ENCODE data around the gene CDKAL1.

CDKAL1 gene

DNA sequence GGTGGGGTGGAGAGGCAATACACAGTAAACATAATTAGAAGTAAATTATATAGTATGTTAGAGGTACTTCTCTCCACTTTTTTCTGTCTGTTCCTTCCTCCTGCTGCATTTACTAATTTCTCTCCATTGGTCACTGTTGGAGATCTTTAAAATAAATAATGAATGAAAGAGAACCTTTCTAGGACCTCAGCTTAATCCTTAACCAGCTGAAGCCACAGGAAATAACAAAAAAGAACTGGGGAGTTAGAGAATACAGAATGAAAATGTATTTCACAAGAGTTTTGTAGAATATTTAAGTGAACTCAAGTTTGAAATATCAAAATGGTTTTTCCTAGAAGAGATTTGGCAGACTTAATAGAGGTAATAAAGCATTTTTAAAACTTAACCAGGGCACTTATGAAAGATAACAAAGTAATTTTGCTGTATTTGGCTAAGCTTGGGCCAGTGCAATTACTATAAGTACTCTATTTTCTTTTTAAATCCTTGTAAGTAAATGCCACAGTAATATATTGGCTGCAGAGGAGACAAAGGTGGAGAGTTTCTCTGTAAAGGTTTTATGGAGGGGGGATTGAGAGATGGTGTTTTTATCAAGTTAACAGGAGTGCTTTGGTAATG lies 405.0 kb downstream of the CDKAL1 start:
- no peak for DNase-seq

DNA sequence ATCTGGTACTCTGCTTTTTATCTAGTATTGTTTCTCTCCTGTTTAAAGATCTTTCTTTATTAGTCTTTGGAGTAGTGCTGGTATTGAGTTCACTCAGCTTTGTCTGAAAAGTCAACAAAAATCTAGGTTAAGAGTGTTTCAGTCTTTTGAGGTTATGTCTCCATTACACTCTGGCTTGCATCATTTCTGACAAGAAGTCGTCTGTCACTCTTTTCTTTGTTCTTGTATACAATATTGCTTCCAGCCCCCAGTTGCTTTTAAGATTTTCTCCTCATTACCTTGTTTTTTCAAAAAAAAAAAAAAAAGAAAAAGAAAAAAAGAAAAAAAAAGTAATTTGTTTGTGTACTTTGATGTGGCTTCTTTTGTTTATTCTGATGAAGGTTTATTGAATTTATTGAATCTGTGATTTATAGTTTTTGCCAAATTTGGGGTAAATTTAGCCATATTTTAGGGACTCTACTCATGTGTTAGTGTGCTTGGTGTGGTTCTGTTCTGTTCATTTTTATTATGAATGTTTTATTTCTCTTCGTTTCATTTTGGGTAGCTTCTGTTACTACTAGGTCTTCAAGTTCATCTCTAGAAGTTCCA lies 408.9 kb downstream of the CDKAL1 start:
- no peak for DNase-seq

DNA sequence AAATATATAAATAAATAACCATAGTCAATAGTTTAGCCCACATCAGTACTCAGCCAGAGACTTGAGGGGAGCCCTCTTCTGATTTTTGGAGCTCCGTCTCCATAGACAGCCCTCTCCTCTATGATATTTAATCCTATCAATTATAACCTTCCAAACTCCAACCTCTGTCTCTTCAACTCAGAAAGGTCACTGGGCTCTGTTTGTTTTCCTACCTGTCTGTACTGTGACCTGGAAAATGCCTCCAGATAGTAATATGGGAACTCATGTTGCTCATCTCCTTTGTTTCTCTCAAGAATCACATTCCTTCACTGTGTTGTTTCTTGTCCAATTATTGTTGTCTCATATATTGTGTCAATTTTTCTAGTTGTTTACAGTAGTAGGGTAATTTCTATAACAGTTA lies 409.7 kb downstream of the CDKAL1 start:
- no peak for DNase-seq

DNA sequence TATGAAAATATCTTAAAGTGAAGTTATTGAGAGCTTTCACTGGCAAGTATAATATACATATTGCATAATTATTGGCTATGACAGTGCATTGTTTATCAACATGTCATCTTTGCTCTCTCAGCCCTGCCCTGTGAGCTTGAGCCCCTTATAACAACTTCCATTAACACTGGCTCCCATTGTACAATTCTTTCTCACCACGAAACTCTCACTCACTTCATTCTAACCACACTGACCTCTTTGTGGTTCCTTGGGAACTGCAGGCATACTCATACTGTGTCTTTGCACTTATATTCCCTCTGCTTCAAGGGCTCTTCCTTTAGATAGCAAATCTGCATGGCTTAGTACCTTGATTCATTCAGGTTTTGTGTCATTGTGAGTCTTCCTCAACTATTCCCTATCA lies 411.8 kb downstream of the CDKAL1 start:
- no peak for DNase-seq

- DNase-seq: no peak
Measured at GRCh38 chr6:20946890-20947289, 412.6 kb downstream of the CDKAL1 start.

DNA sequence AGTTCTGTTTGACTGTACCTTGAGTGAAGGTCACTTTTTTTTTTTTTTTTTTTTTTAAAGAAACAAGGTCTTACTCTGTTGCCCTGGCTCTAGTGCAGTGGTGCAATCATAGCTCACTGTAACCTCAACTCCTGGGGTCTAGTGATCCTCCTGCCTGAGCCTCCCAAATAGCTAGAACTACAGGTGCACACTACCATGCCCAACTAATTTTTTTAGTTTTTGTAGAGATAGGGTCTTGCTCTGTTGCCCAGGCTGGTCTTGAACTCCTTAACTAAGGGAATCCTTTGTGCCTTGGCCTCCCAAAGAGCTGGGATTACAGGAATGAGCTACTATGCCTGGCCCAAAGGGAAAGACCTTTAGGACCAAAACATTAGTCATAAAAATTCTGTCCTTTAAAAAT lies 413.7 kb downstream of the CDKAL1 start:
- DNase-seq: no peak

GRCh38 chr6:20948556-20948955 lies 414.3 kb downstream of the CDKAL1 start:
- peak; percentile 77 for DNase-seq

GRCh38 chr6:20949138-20949537 lies 414.9 kb downstream of the CDKAL1 start:
- DNase-seq: no peak

GRCh38 chr6:20952699-20953474 lies 418.6 kb downstream of the CDKAL1 start:
- peak; percentile 44 for DNase-seq

GRCh38 chr6:20954315-20954714 lies 420.1 kb downstream of the CDKAL1 start:
- DNase-seq: peak; percentile 66

GRCh38 chr6:20955131-20955530 lies 420.9 kb downstream of the CDKAL1 start:
- DNase-seq: no peak

DNA sequence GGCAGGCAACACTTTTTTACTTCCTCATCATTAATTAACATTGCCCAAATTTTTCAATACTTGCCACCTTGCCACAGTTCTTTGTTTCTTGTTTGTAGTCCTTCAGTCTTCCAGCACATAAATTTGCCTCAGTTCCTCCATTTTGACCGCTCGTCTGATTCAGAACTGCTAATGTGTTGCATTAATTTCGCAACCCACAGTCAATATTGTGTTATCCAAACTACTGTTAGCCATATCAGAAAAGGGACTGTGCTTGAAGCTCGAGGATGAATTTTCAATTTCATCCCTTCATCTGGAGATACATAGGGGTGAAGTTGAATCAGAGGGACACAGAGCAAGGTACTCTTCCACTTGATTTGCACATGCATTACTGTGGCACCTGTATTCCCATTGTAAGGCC lies 421.5 kb downstream of the CDKAL1 start:
- DNase-seq: no peak

- no peak for DNase-seq
Measured at GRCh38 chr6:20960067-20960466, 425.8 kb downstream of the CDKAL1 start.

DNA sequence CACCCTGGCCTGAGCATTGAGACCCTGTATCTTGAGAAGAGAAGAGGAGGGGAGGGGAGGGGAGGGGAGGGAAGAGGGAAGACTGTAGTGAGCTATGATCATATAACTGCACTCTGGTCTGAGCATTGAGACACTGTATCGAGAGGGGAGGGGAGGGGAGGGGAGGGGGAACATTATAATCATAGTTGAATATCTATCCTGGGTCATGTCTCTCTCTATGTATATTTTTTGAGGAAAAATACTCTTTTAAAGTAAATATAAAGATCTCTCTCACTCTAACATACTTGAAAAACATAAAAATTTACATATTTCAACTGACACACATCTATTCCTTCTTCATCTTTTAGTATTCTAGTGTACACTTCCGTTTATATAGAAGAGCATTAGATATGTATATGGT lies 431.0 kb downstream of the CDKAL1 start:
- DNase-seq: no peak

DNA sequence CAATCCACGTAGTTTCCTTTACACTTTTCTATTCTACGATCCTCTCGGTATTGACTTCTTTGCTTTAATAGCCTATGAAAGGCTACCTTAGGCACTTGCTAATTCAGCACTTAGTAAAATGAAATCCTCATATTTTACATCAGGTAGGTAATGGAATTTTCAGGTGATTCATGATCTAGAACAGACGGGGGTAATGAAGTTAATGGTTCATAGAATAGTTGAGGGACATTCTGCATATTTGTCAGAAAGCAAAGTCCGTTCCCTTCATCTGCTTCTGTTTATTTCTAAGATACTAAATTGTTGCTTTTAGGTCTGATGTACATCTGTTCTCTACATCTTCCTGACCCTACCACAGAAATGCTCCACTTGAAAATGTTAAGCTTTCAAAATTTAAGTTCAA lies 431.7 kb downstream of the CDKAL1 start:
- no peak for DNase-seq

DNA sequence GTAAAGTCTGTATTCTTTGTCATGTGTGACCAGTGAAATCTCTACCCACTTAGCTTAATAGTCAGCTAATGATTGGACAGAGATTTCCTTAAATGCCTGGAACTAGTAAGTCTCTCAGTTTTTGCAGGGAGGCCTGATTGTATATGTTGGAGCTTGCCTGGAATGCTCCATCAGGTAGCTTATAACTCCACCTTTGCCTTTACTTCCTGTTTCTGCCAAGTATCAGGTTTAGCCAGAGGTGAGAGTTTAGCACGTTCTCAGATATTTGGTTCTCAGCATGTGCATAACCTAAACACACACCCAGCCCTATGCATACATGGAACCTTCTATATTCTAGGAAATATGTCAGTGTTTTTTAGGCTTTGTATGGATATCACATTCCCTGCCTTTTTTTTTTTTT lies 435.3 kb downstream of the CDKAL1 start:
- no peak for DNase-seq

DNA sequence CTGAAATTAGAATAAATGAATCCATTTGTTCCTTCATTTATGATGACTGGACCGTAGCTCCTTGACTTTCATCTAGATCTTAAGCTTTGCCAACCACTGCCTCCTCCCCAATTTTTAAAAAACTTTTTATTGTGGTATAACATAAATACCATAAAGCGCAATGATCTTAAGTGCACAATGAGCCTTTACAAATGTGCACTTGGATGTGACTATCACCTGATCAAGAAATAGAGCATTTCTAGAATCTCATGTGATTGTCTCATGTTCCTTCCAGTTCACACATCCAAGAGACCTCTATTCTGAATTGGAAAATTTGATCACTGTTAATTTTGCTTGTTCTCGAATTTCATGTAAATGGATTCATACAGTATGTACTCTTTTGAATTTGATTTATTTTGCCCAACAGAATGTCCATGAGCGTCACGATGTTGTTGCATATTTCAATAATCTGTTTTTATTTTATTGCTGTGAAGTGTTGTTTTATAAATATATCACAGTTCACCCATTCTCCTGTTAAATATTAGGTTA lies 442.2 kb downstream of the CDKAL1 start:
- DNase-seq: no peak

- DNase-seq: no peak
Measured at GRCh38 chr6:20978151-20978614, 443.9 kb downstream of the CDKAL1 start.

DNA sequence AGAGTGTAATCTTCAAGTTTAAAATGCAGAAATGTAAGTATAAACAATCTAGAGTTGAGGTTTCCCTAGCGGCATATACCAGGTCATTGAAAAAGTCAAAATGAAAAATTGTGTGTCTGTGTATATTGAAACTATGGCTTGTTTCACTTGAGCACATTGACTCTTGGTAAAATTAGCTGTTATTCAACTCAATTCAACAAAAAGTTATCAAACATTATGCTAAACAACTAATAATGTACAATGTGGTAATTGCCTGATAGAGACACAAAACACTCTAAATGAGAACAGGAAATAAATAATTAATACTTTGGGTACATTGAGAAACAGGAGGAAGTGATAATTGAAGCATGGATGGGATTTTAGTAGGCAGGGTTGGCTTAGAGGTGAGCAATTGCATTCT lies 444.8 kb downstream of the CDKAL1 start:
- DNase-seq: no peak

DNA sequence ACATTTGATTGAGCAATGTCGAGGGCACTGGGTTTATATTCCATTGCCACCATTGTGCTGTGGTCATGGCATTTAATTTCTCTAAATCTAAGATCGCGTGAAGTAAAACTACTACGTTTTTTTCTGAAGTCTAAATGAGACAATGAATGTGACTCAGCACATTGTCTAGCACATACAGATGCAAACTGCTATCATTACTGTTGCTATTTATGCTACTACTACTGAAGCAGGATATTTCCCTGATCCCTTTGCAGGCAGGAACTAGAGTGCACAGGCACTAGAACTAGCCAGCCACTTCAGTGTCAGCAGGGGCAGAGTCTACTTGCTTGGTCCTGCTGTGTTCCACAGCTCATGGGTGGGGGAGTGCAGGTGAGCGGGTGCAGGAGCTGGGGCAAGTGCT lies 449.7 kb downstream of the CDKAL1 start:
- no peak for DNase-seq

GRCh38 chr6:20985821-20986220 lies 451.6 kb downstream of the CDKAL1 start:
- DNase-seq: no peak

- no peak for DNase-seq
Measured at GRCh38 chr6:20991910-20992309, 457.7 kb downstream of the CDKAL1 start.

- DNase-seq: no peak
Measured at GRCh38 chr6:20996099-20996498, 461.8 kb downstream of the CDKAL1 start.

DNA sequence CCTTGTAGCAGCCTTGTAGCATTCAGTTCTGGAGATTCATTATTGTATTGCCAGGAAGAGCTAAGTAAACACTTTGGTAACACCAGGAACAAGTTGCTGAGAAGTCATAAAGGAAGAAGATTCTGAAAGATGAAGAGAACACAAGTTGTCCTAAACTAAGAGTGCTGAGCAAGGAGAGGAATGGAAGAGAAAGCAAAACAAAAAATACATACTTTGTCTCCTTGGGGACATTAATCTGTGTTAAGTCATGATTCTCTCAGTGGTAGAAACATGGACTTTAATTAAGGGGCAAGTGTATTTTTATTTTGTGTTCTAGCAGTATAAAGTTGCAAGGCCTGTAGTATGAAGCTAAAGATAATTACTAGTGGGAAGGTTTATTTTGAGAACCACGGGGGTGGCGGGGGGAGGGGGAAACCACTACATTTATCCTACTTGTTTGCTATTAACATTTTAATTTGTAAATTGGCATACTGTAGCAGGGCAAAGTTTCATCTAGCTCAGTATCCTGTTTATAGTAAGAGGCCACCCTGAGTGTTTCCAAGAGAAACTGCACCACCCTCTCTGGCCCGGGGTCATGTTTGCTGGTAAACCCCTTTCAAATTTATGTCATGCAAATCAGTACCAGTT lies 463.0 kb downstream of the CDKAL1 start:
- DNase-seq: no peak

Data from NCI-H2029 (cell line).